ENCODE measurements around the gene LCN12. TPM values are rescaled to one million over a fixed set of nuclear protein-coding genes. Genes with fewer than 3 reads are reported as not detected.
A peak's percentile ranks its signal among the peaks of the same experiment; 100 is the strongest.

LCN12 gene
- total RNA-seq, 1 experiment from 2014 or later, result 2.1 TPM

DNA sequence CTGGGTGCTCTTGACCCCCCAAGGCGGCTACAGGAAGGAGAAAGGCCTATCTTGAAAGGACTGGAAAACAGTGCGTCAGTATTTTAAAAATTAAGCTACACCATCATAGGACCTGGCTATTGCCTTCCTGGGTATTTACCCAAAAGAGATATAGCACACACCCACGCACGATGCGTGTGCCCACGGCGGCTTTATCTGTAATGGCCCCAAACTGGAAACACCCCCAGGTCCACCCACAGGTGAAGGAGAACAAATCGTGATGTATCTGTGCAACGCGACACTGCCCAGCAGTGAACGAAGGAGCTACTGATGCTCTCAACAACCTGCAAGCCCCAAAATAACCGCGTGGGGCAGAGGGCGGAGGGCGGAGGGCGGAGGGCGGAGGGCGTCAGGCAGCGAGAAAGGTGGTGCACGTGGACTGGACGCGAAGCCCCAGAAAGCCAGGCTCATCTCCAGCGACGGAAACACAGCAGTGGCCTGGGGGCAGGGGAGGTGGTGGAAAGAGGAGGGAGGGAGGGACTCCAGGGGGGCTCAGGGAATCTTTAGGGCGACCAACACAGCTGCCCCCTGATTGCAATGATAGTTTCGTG, 12.9 kb downstream of the LCN12 start:
- peak overlapping the region in 1 of 2 experiments; percentile 50; a peak in 1 of 5 replicates for H3K4me3 Mint-ChIP-seq
- H3K9ac ChIP-seq (ENCODE audit: extremely low read depth, insufficient read length, low read length), result no peak overlapping the region

More for the DNA sequence above, 12.9 kb downstream of the LCN12 start:
- H3K27me3 Mint-ChIP-seq (ENCODE audit: low read depth), result peaks cover 16% of the 10 kb centered on the region
- TF ChIP-seq, protein P1, sequence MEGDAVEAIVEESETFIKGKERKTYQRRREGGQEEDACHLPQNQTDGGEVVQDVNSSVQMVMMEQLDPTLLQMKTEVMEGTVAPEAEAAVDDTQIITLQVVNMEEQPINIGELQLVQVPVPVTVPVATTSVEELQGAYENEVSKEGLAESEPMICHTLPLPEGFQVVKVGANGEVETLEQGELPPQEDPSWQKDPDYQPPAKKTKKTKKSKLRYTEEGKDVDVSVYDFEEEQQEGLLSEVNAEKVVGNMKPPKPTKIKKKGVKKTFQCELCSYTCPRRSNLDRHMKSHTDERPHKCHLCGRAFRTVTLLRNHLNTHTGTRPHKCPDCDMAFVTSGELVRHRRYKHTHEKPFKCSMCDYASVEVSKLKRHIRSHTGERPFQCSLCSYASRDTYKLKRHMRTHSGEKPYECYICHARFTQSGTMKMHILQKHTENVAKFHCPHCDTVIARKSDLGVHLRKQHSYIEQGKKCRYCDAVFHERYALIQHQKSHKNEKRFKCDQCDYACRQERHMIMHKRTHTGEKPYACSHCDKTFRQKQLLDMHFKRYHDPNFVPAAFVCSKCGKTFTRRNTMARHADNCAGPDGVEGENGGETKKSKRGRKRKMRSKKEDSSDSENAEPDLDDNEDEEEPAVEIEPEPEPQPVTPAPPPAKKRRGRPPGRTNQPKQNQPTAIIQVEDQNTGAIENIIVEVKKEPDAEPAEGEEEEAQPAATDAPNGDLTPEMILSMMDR (conservative IDR thresholded peaks at IDR 0.05), result no peak
- H2BK15ac ChIP-seq (ENCODE audit: low read depth, low read length), result no peak overlapping the region
- no peak overlapping the region for H2BK20ac ChIP-seq (ENCODE audit: low read depth, low read length, poor library complexity, severe bottlenecking)
- no peak overlapping the region for H3K14ac ChIP-seq (ENCODE audit: insufficient read depth, low read length)
- H3K56ac ChIP-seq (ENCODE audit: insufficient read length, low read depth, low read length), result no peak overlapping the region
- no peaks in the 10 kb centered on the region for H3K36me3 Mint-ChIP-seq (ENCODE audit: insufficient read depth in 1 of 3, low read depth in 3 of 3)
- H3K9me3 Mint-ChIP-seq, result no peaks in the 10 kb centered on the region
- peaks cover 2% of the 10 kb centered on the region; the same call in 1 of the 2 replicates for H3K4me1 ChIP-seq (ENCODE audit: insufficient read depth, low read length)
- no peaks in the 10 kb centered on the region for H3K79me1 ChIP-seq (ENCODE audit: insufficient read depth, low read depth, low read length, poor library complexity, severe bottlenecking)
- no peak overlapping the region for H2BK12ac ChIP-seq (ENCODE audit: insufficient read length, low read depth, low read length)
- H3K4ac ChIP-seq (ENCODE audit: low read depth, low read length), result no peak overlapping the region
- no peak overlapping the region for H3K4me2 ChIP-seq (ENCODE audit: insufficient read depth, insufficient read length, low read length)
- H4K20me1 ChIP-seq (ENCODE audit: control insufficient read depth, insufficient read depth, insufficient read length), result no peaks in the 10 kb centered on the region
- H2AK5ac ChIP-seq (ENCODE audit: insufficient read length, low read length), result no peak overlapping the region
- H3K18ac ChIP-seq (ENCODE audit: insufficient read length, low read depth, low read length), result no peak overlapping the region
- no peak overlapping the region for H3K27ac Mint-ChIP-seq
- no peaks in the 10 kb centered on the region for H3K9me3 ChIP-seq (ENCODE audit: control insufficient read depth, low read depth, low read length)
- no peak overlapping the region for H3K23ac ChIP-seq (ENCODE audit: insufficient read length, low read depth, low read length)
- no peak overlapping the region for H4K8ac ChIP-seq (replicated peaks; ENCODE audit: insufficient read length, low read depth, low read length)
- no peak overlapping the region for H4K91ac ChIP-seq (ENCODE audit: insufficient read length, low read depth, low read length)
- no peak overlapping the region for H4K5ac ChIP-seq (ENCODE audit: insufficient read length, low read depth, low read length)
- no peak overlapping the region for H2BK5ac ChIP-seq (ENCODE audit: insufficient read length, low read length)
- no CpG with 5 or more reads among the region's 26 CpGs for WGBS (ENCODE audit: extremely low coverage, insufficient read length, low lambda C conversion rate)
- no peak overlapping the region for H3T11ph ChIP-seq (ENCODE audit: low read length)
- no peak overlapping the region for H2AFZ ChIP-seq (ENCODE audit: low read length)
- H3K27me3 ChIP-seq (ENCODE audit: insufficient read depth, low read length), result no peaks in the 10 kb centered on the region
- H3K23me2 ChIP-seq (ENCODE audit: insufficient read length, low read depth, low read length, poor library complexity, severe bottlenecking), result no peaks in the 10 kb centered on the region
- H3K27ac ChIP-seq (ENCODE audit: insufficient read length, low read depth, low read length), result no peak overlapping the region
- DNase-seq, result no peak
- no peaks in the 10 kb centered on the region for H3K79me2 ChIP-seq (ENCODE audit: insufficient read depth, low read length)
- peaks cover 7 to 12% of the 10 kb centered on the region in 2 experiments for H3K4me1 Mint-ChIP-seq
- no peak overlapping the region for H2BK120ac ChIP-seq (ENCODE audit: low read depth, low read length, poor library complexity, severe bottlenecking)
